ENCODE results near the gene PNO1.
"Not testable (repeated sequence)": the region's sequence is repeated elsewhere in the genome, so short reads cannot be mapped to it uniquely, and the experiment has no call there.

Gene PNO1

GRCh38 chr2:68157002-68157401 is 686 bp upstream of the PNO1 start:
- no peak for DNase-seq (ENCODE audit: low read depth in 2 of 2)

GRCh38 chr2:68158134-68158447 is 403 bp downstream of the PNO1 start:
- no peak for DNase-seq (ENCODE audit: low read depth in 2 of 2)

DNA sequence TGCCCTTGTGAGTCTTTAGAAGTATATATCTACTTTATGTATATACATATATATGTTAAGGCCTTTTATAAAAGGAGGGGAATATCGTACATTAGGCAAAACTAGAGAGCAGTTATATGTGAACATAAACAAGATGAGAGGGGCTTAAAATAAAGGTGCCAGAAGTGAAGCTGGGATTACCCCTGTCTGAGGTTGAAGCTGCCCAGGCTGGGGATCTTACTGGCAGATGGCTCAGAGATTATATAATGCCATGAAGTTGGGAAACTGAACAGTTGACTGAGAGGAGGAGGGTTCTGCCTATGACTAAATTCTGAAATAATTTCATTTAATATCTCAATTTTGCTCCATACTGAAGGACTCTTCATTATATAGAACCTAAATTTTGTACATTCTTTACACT is 6.0 kb downstream of the PNO1 start:
- no peak for DNase-seq (ENCODE audit: low read depth in 2 of 2)

DNA sequence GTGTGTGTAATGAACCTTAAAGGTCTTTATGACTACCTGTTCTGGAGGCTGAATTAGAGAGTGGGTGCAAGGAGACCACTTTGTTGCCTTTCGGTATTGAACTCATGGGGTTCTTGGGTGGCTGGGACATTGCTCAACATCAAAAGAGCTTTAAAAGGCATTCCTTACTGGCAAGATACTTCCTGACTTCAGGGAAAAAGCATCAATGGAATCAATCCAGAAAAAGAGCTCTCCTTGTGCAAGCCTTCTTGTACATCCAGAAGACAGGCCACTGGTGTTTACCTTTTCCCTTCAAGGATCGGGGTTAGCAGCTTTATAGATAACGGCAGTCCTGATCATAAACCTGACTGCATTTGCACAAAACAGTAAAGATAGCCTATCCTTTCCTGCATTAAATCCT is 9.5 kb downstream of the PNO1 start:
- DNase-seq (ENCODE audit: low read depth in 2 of 2), result no peak

DNA sequence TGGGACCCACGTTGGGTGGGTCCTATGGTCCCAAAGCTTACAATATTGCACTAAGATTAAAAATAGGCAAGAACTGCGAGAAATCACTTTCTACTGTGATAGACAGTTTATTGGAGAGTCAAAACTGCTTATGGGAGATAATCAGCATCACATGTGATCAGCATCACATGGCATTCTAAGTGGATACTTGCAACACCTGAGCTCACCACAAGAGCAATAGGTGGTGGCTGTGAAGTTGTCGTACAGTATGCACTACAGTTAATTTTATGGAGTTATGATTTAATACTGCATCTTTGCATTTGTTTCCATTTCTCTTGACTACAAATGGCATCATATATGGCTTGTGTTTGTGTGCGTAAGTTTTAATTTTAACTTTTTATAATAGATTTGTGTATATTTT is 11.6 kb downstream of the PNO1 start:
- DNase-seq (ENCODE audit: low read depth in 2 of 2), result no peak

DNA sequence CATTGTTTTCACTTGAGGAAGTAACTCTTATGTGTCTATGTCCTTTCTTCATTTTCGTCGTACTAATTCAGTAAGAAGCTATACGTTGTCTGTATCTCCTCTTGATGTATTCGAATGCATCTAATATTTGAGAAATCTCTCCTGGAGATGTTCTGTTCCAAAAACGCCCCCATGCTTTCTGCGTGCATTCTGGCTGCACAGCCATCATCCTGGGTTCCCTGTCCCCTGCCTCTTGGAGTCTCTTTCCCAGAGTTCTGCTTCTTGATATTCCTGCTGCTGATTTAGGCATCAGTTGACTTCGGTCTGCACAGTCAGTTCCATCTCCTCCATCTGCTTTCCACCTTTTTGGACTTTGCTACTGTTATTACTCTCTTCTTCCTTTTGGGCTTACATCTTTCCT is 13.5 kb downstream of the PNO1 start:
- no peak for DNase-seq (ENCODE audit: low read depth in 2 of 2)

DNA sequence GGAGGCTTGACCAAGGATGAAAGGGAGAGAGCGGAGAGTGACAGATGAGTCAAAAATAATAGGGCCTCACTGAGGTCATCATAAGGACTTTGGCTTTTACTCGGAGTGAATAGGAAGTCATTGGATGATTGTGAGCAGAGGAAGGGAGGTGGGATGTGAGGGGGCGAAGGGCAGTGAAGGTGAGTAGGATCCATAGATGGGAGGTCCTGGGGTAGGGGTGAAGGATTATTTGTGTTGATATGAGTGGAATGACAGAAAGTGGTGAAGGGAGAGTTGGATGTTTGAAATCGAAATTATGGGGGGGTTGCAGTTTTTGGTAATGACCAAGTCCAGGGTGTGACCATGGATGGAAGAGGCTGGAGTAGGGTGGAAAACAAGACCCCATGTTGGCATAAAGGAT is 14.0 kb downstream of the PNO1 start:
- no peak for DNase-seq (ENCODE audit: low read depth in 2 of 2)

DNA sequence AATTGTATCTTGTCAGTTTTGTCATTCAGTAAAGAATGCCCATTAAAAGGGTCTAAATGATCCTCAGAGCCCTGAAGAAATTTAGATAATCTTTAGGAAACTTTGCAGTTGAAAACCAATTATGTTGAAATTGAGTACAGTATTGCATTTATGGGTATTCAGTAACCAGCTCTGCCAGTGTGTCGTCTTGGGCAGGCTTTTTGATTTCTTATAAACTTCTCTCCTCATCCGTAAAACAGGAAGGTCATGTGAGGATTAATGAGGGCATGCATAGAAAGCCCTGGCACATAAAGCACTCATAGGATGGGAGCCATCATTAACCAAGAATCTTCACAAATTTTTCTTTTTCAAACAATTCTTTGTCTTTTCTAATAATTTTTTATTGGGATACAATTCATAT is 14.8 kb downstream of the PNO1 start:
- DNase-seq (ENCODE audit: low read depth in 2 of 2), result no peak

DNA sequence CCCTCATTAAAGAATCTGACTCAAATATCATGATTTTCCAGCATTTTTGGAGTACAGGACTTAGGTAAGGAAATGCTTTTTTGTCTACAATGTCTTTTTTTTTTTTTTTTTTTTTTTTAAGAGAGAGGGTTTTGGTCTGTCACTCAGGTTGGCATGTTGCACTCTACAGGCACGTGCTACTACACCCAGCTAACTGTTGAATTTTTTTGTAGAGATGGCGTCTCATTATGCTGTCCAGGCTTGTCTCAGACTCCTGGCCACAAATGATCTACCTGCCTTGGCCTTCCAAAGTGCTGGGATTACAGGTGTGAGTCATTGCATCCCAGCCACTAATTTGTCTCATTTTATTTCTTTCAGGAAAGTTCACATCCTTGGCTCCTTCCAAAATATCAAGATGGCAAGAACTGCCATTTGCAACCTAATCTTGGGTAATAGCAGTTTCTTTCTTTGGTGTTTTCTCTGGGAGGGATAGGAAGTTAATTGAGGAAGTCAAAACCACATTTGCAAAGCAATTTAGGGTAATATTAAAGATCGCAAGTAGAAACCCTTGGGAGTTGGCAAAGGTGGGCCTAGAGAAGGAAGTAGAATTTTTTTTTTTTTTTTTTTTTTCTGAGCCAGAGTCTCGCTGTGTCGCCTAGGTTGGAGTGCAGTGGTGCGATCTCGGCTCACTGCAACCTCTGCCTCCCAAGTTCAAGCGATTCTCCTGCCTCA is 15.5 kb downstream of the PNO1 start:
- DNase-seq (ENCODE audit: low read depth in 2 of 2), result no peak

- not testable (repeated sequence) for DNase-seq (ENCODE audit: low read depth in 2 of 2)
Observed at GRCh38 chr2:68175210-68175609, 17.5 kb downstream of the PNO1 start.

GRCh38 chr2:68176657-68177056 is 19.0 kb downstream of the PNO1 start:
- no peak for DNase-seq (ENCODE audit: low read depth in 2 of 2)

DNA sequence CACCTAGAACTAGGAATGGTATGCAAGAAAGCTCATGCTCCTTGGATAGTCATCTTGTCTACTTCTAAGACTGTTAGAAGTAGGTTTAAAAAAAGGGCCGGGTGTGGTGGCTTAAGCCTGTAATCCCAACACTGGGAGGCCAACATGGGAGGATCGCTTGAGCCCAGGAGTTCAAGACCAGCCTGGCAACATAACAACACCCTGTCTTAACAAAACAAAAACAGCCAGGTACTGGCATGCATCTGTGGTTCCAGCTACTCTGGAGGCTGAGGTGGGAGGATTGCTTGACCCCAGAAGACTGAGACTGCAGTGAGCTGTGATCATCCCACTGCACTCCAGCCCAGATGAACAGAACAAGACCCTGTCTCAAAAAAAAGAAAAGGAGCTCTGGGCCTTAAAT is 19.9 kb downstream of the PNO1 start:
- no peak for DNase-seq (ENCODE audit: low read depth in 2 of 2)

- no peak for DNase-seq (ENCODE audit: low read depth in 2 of 2)
Observed at GRCh38 chr2:68178432-68178831, 20.7 kb downstream of the PNO1 start.

DNA sequence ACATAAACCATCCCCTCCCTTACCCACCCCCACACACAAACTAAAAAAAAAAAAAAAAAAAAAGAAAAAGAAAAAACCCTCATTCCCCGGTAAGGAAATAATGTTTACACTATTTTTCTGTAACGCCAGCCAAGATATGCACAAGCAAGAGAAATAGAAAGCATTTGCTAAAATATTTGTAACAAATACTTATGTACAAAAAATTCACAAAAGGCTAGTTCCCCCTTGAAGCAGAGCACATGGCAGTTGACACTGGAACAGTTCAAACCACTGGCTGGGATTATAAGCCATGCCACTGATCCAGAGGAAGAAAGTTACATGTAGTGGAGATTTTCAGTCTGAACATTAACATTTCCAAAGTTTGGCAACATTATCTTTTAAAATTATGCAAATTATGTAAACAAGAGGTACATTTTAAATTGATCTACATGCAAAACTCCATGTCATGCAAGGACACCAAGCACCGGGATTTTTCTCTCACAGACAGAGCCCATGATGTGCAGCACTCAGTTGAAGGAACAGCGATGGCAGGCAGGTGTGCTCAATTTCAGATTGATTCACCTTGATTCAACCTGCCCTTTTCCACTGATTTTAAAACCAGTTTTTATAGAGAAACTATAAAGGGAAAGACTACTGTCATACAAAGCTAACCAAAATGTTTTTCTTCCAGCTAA is 21.4 kb downstream of the PNO1 start:
- no peak for DNase-seq (ENCODE audit: low read depth in 2 of 2)

DNA sequence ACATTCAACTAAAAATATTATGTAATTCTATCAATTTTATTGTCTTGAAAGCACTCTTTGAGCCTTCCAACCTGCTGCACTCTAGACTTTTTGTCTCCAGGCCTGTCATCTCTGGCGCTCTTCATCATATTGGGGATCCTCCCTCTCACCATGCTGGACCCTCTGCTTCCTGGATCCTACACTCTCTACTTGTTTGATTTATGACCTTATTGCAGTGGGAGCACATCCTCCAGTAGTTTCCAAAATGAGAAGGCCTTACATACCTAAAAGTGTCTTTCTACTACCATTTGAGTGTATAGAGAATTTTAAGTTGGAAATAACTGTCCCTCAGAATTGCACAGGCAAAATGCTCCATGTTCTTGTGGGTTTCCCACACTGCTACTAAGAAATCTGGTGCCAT is 25.2 kb downstream of the PNO1 start:
- DNase-seq (ENCODE audit: low read depth in 2 of 2), result no peak

DNA sequence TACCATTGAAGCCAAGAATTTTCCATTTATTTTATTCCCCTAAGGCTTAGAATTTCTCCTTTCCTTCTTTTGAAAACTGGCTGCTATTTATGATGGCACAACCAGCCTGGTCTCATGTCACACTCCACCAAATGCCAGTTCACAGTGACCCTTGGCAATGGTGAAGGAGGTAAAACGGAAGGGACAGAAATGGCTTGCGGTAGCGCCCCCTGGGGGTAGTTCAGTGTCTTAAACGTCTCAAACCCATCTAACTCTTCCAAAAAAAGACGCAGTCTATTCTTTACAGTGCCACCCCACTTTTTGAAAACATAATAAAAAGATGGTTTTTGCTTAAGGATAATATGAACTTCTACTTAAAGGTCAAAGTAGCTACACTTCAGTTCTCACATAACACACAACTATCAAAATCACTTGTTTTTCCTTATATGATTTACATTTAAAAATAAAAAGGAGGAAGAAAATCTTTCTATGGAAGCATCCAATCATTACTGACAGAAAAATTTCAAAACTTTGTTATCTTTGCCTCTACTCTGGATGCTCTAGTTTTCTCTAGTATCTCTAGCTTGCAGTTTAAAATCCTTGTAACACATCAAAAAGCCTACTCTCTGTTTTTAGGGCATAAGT is 28.0 kb downstream of the PNO1 start:
- peak in 1 of 2 donors; percentile 26 for DNase-seq (ENCODE audit: low read depth in 2 of 2)

GRCh38 chr2:68187329-68187728 is 29.6 kb downstream of the PNO1 start:
- DNase-seq (ENCODE audit: low read depth in 2 of 2), result no peak

GRCh38 chr2:68188831-68189230 is 31.1 kb downstream of the PNO1 start:
- no peak for DNase-seq (ENCODE audit: low read depth in 2 of 2)

GRCh38 chr2:68189991-68190784 is 32.5 kb downstream of the PNO1 start:
- DNase-seq (ENCODE audit: low read depth in 2 of 2), result no peak

DNA sequence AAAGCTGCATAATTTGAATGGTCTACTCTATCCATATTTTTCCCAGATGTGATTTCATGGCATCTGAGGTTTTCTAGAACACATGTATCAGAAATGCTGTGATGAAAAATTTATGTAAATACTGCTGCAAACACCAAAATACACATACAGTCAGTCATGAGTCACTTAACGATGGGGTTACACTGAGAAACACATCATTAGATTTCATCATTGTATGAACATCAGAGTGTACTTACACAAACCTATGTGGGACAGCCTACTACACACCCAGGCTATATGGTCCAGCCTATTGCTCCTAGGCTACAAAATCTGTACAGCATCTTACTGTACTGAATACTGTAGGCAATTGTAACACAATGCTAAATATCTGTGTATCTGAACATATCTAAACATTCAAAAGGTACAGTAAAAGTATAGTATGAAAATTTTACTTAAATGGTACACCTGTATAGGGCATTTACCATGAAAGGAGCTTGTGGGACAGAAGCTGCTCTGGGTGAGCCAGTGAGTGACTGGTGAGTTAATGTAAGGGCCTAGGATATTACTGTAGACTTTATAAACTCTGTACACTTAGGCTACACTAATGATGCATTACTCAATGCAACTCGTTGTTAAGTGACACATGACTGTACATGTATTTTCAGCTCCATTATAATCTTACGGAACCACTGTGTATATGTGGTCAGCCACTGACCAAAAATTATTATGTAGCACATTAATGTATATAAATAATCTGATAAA is 33.5 kb downstream of the PNO1 start:
- no peak for DNase-seq (ENCODE audit: low read depth in 2 of 2)

- no peak for DNase-seq (ENCODE audit: low read depth in 2 of 2)
Observed at GRCh38 chr2:68193144-68193543, 35.5 kb downstream of the PNO1 start.

DNA sequence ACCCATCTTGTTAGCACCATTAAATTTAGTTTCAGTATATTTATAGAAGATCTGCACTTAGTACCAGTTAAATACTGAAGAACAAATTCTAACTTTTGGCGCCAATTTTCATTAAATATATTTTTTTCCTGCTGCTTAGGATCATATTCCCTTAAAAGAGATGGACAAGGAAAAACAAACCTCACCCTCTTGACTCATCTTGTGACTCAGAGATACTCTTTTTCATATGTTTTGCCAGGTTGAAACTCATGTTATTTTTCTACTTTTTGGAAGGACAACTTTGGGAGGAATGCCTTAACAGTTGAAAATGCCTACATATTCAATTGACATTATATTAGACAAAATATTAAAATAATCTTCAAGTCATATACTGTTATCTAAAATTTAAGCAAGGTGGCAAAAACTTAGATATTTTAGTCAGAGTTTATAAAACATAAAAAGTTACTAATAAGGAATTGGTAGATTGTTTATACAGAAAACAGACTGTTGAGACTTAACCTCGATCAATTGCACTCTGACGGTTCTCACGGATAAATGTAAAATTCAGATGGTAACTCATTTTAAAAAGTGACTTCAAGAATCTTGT is 36.2 kb downstream of the PNO1 start:
- DNase-seq (ENCODE audit: low read depth in 2 of 2), result no peak

Measured in stimulated activated CD8-positive, alpha-beta memory T cell treated with anti-CD3 and anti-CD28 coated beads, Interleukin-7, amount 100 ng/mL, for 1 hour (primary cell).